Thymus (tissue), 11 donors: ENCODE measurements around the gene DHCR24. TPM values are rescaled to one million over a fixed set of nuclear protein-coding genes. Genes with fewer than 3 reads are reported as not detected.

ENCODE experiments used
- DNase-seq, 9 donors: peaks; one replicate each; pipeline ENCODE4 v3.0.0-alpha.2; 2013; ENCODE audit warnings: low spot score in 9 of 9, low read depth in 6 of 9, missing footprints in 1 of 9
- H3K27ac ChIP-seq, 2 donors: one replicate each; pipeline ENCODE4 v1.5.1; 2013; ENCODE audit warnings: control low read depth in 1 of 2, low read depth in 1 of 2, low read length in 1 of 2, mild to moderate bottlenecking in 1 of 2, moderate library complexity in 1 of 2
- H3K27me3 ChIP-seq, 2 donors: one replicate each; pipeline ENCODE4 v1.5.1; 2013; ENCODE audit warnings: low read length in 1 of 2; ENCODE audit not compliant: control insufficient read depth in 2 of 2, insufficient read depth in 1 of 2
- H3K36me3 ChIP-seq, 2 donors: one replicate each; pipeline ENCODE4 v1.5.1; 2013; ENCODE audit warnings: low read length in 1 of 2, mild to moderate bottlenecking in 1 of 2, moderate library complexity in 1 of 2; ENCODE audit not compliant: control insufficient read depth in 2 of 2, insufficient read depth in 2 of 2
- H3K4me1 ChIP-seq, 2 donors: one replicate each; pipeline ENCODE4 v1.5.1; 2013; ENCODE audit warnings: low read length in 2 of 2; ENCODE audit not compliant: control insufficient read depth in 2 of 2, insufficient read depth in 2 of 2
- H3K4me3 ChIP-seq, 2 donors: one replicate each; pipeline ENCODE4 v1.5.1; 2013; ENCODE audit warnings: low read length in 2 of 2, control low read depth in 1 of 2, mild to moderate bottlenecking in 1 of 2
- H3K9me3 ChIP-seq, 2 donors: one replicate each; pipeline ENCODE4 v1.5.1; 2013; ENCODE audit warnings: low read length in 1 of 2, mild to moderate bottlenecking in 1 of 2; ENCODE audit not compliant: control insufficient read depth in 2 of 2, insufficient read depth in 1 of 2
- WGBS: extraction: QIAGEN DNeasy Blood & Tissue Kit; methylation state at CpG from one replicate; pipeline ENCODE4 v1.1.7; 2013; 5-methylcytosine and 5-hydroxymethylcytosine counted together
- polyA plus RNA-seq: library from polyadenylated mRNA; stranded (reverse); fragments of 200-250 nt; gene quantifications from one replicate; pipeline ENCODE4 v1.2.3, GENCODE V29; 2013
- total RNA-seq: library from RNA; stranded (reverse); fragments of 120-200 nt; gene quantifications from one replicate; pipeline ENCODE4 v1.2.4, GENCODE V29; 2013
- donor health status: healthy.

DHCR24 gene
- total and polyA plus RNA-seq, 2 donors: 8.0 to 14.2 TPM

DNA sequence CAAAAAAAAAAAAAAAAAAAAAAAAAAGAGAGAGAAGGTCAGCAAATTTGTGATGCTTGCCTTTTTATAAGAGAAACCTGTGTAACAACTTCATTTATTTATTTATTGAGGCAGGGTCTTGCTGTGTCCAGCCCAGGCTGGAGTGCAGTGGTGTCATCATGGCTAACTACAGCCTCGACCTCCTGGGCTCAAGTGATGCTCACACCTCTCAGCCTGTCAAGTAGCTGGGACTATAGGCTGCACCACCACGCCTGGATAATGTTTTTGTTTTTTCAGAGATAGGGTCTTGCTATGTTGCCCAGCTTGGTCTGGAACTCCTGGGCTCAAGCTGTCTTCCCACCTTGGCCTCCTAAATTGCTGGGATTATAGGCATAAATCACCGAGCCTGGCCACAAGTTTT is 42.4 kb downstream of the DHCR24 start:
- no peak for DNase-seq
- H3K4me1 ChIP-seq: no peaks in the 10 kb centered on the region
- WGBS: 91% methylated on average over 3 of the region's 3 CpGs
- H3K4me3 ChIP-seq: no peak overlapping the region
- no peaks in the 10 kb centered on the region for H3K27me3 ChIP-seq
- no peaks in the 10 kb centered on the region for H3K9me3 ChIP-seq
- H3K36me3 ChIP-seq: peaks cover 0 to 9% of the 10 kb centered on the region in 2 donors
- no peak overlapping the region for H3K27ac ChIP-seq

DNA sequence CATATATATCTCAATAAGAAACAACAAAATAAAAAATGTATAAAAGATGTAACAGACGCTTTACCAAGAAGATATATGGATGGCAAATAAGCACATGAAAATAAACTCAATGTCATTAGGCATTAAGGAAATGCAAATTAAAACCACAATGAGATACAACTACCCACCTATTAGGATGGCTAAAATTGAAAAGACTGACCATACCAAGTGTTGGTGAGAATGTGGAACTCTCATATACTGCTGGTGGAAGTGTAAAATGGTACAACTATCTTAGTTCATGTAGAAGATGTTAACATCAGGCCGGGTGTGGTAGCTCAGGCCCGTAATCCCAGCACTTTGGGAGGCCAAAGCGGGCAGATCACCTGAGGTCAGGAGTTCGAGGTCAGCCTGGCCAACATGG is 43.5 kb downstream of the DHCR24 start:
- DNase-seq: no peak
- Histone ChIP-seq H3K36me3 (peaks cover 0 to 6% of the 10 kb centered on the region in 2 donors), H3K4me1 (no peaks in the 10 kb centered on the region), H3K27me3 (no peaks in the 10 kb centered on the region), H3K27ac (no peak overlapping the region), H3K4me3 (no peak overlapping the region), H3K9me3 (no peaks in the 10 kb centered on the region)
- 91% methylated on average over 5 of the region's 5 CpGs for WGBS

DNA sequence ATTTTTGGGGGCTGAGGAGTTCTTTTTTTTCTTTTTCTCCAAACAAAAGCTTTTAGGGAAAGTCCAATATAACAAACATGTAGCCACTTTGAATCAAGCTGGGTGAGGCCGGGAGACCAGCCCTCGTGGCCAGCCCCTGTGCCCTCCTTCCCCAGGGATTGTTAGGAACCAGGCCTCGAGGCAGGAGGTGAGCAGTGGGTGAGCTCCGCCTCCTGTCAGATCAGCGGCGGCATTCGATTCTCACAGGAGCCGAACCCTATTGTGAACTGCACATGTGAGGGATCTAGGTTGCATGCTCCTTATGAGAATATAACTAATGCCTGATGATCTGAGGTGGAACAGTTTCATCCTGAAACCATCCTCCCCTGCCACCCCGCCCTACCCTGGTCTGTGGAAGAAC is 44.0 kb downstream of the DHCR24 start:
- 96% methylated on average over 9 of the region's 9 CpGs for WGBS
- peaks cover 0 to under 1% of the 10 kb centered on the region in 2 donors for H3K36me3 ChIP-seq
- H3K27me3 ChIP-seq: no peaks in the 10 kb centered on the region
- H3K4me1 ChIP-seq: no peaks in the 10 kb centered on the region
- no peak overlapping the region for H3K4me3 ChIP-seq
- no peak overlapping the region for H3K27ac ChIP-seq
- no peak for DNase-seq
- H3K9me3 ChIP-seq: no peaks in the 10 kb centered on the region

DNA sequence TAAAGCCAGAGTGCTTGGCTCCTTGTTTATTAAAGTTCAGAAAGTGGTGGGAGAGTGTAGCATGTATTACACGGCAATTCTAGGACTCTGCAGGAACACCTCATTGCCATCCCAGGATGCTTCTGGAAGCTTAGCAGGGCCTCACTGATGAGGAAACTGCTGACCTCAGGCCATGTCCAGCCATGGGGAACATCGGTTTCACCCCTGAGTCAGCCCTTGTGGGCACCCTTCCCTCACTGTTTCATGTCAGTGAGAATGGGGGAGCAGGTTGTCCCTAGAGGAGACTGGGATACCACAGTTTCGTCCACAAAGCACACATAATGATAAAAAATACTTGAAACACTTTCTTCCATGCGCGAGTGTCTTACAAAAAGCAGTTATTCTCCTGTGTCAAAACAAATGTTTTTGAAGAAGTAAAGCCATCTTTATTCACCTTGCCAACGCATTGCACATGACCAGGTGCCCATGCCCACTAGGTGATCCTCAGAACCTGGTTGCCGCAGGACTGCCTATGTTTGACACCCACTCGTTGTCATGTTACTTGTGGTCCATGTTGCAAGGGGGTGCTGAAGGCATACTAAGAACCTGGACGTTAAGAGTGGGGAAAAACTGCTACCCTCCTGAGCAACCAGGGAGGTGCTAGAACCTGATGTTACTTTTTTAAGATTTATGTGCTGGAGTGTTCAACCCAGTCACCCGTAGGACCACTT is 44.6 kb downstream of the DHCR24 start:
- DNase-seq: no peak
- WGBS: 97% methylated on average over 10 of the region's 10 CpGs

DNA sequence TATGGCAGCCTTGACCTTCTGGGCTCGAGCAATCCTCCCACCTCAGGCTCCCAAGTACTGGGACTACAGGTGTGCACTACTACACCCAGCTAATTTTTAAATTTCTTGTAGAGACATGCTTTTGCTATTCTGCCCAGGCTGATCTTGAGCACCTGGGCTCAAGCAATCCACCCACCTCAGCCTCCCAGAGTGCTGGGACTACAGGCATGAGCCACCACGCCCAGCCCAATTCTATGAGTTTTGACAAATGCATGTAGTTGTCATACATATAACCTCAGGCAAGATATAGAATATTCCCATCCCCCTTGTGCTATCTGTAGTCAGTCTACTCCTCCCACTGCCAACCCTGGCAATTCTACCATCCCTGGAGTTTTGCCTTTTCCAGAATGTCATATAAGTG is 47.2 kb downstream of the DHCR24 start:
- no peaks in the 10 kb centered on the region for H3K4me1 ChIP-seq
- no peaks in the 10 kb centered on the region for H3K36me3 ChIP-seq
- H3K27me3 ChIP-seq: no peaks in the 10 kb centered on the region
- H3K4me3 ChIP-seq: no peak overlapping the region
- no peak overlapping the region for H3K27ac ChIP-seq
- no peaks in the 10 kb centered on the region for H3K9me3 ChIP-seq
- 66% methylated on average over 2 of the region's 2 CpGs for WGBS
- DNase-seq: no peak

More for the DNA sequence above, 44.6 kb downstream of the DHCR24 start:
- no peaks in the 10 kb centered on the region for H3K27me3 ChIP-seq
- no peak overlapping the region for H3K27ac ChIP-seq
- no peaks in the 10 kb centered on the region for H3K36me3 ChIP-seq
- no peak overlapping the region for H3K4me3 ChIP-seq
- no peaks in the 10 kb centered on the region for H3K9me3 ChIP-seq
- no peaks in the 10 kb centered on the region for H3K4me1 ChIP-seq

DNA sequence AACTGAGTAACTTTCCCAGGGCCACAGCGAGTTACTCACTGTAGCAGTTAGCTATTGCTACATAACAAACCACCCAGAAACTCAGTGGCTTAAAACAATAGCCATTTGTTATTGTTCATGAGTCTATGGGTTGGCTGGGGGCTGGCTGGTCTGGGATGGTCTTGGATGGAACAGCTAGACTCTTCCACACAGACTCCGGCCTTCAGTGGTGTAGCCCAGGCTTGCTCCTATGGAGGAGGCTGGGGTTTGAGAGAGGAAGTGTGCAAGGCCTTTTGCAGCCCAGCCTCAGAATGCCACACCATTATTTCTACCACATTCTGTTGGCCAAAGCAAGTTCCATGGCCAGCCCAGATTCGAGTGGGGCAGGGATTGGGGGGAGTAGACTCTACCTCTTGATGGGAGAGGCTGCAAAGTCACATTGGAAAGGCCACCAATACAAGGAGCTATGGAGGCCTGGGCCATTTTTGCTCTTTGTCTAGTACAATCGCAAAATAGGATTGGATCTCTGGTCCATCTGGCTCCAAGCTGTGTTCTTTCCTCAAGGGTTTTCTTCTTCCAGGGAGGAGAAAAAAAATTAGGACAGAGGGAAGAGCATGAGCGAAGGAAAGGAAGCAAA is 48.3 kb downstream of the DHCR24 start:
- no peak for DNase-seq
- Histone ChIP-seq H3K4me3 (no peak overlapping the region), H3K4me1 (no peaks in the 10 kb centered on the region), H3K27me3 (no peaks in the 10 kb centered on the region), H3K9me3 (no peaks in the 10 kb centered on the region), H3K27ac (no peak overlapping the region), H3K36me3 (no peaks in the 10 kb centered on the region)
- 92% methylated on average over 5 of the region's 5 CpGs for WGBS

DNA sequence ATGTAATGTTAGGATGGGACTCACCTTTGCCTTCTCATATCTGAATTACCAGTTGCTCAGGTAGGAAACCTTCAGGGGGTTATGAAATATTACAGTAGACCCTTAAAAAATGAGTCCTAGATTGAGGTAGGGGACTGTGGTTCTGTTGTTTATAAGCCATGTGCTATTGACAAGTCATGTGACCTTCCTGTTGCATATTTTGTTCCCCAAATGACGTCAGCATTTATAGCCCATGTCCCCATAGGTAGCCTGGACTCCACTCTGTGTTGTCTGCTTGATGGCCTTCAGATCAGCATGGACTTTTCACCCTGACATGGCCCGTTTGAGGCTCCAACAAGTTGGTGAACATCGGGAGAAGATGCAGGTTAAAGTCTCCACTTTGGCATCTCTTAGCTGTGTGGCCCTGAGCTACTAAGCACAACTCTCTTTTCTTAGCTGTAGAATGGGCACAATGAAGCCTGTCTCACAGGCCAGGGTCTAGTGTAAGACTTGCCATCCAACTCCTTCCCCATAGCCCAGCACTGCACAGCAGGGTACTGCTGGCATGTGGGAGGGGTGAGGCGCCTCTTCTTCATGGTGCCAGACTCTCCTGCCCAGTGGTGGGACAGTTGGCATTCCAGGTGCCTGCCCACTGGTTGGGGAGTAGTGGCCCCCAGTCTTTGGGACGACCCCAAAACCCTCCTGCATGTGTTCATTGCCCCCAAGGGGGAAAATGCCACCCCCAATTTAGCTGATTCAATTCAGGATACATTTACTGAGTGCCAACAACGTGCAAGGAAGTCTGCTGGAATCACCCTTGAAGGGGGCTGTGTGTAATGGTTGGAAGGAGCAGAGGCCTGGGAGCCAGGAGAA is 49.8 kb downstream of the DHCR24 start:
- Histone ChIP-seq H3K4me3 (no peak overlapping the region), H3K27ac (no peak overlapping the region), H3K27me3 (peaks cover 0 to 2% of the 10 kb centered on the region in 2 donors), H3K9me3 (no peaks in the 10 kb centered on the region), H3K36me3 (no peaks in the 10 kb centered on the region), H3K4me1 (no peaks in the 10 kb centered on the region)
- WGBS: 82% methylated on average over 6 of the region's 6 CpGs
- no peak for DNase-seq

DNA sequence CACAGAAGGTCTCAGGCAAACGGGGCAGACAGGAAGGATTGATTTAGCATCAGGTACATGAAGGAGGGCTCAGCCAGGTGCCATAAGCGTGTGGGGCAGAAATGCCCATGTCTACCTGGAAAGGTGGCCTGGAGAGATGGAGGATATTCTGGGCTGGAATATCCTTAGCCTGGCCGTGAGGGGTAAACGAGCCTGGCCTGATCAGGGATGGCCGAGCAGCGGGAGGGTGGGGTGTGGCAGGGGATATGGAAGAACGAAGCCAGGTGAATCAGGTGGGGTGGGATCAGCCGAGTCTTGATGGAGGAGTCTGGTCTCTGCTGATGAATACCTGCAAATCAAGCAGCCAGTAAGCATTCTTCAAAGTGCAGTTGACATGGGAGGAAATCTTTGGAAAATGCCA is 50.4 kb downstream of the DHCR24 start:
- WGBS: 96% methylated on average over 8 of the region's 8 CpGs
- H3K36me3 ChIP-seq: no peaks in the 10 kb centered on the region
- no peak overlapping the region for H3K27ac ChIP-seq
- H3K4me1 ChIP-seq: no peaks in the 10 kb centered on the region
- no peaks in the 10 kb centered on the region for H3K9me3 ChIP-seq
- H3K4me3 ChIP-seq: no peak overlapping the region
- DNase-seq: no peak
- peaks cover 0 to 2% of the 10 kb centered on the region in 2 donors for H3K27me3 ChIP-seq

DNA sequence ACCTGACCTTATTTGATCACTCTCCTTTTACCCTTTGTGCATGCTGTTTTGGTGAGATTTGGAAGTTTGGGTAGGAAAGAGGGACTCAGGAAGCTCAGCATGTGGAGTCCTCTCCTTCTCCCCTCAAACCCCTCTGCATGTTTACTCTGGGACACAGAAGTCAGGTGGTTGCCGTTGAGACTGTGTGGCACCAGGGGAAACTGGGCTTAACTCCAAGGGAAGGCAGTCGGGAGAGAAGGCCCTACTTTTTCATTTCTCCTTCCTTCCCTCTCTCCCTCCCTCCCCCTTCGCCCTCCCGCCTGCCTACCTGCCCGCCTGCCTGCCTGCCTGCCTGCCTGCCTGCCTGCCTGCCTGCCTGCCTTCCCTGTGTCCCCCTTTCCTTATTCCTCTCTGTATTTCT is 51.0 kb downstream of the DHCR24 start:
- no peaks in the 10 kb centered on the region for H3K36me3 ChIP-seq
- DNase-seq: no peak
- H3K9me3 ChIP-seq: no peaks in the 10 kb centered on the region
- H3K4me1 ChIP-seq: no peaks in the 10 kb centered on the region
- WGBS: 76% methylated on average over 5 of the region's 5 CpGs
- H3K4me3 ChIP-seq: no peak overlapping the region
- H3K27me3 ChIP-seq: peaks cover 0 to 2% of the 10 kb centered on the region in 2 donors
- no peak overlapping the region for H3K27ac ChIP-seq
